ENCODE measurements around the gene PTPDC1.

The PTPDC1 gene

GRCh38 chr9:94080249-94080648 is 4.0 kb upstream of the PTPDC1 start:
- DNase-seq (ENCODE audit: low read depth) = no peak
- H3K4me3 ChIP-seq (ENCODE audit: low read depth, low read length) = no peak overlapping the region
- no peak for TF ChIP-seq CTCF (IDR thresholded peaks at IDR 0.05; ENCODE audit: control insufficient read depth, extremely low read depth, insufficient read depth)

- no peak for DNase-seq (ENCODE audit: low read depth)
- no peak for TF ChIP-seq CTCF (IDR thresholded peaks at IDR 0.05; ENCODE audit: control insufficient read depth, extremely low read depth, insufficient read depth)
- H3K4me3 ChIP-seq (ENCODE audit: low read depth, low read length) = no peak overlapping the region
Measured at GRCh38 chr9:94081435-94081834, 2.8 kb upstream of the PTPDC1 start.

- H3K4me3 ChIP-seq (ENCODE audit: low read depth, low read length) = no peak overlapping the region
- no peak for DNase-seq (ENCODE audit: low read depth)
- no peak for TF ChIP-seq CTCF (IDR thresholded peaks at IDR 0.05; ENCODE audit: control insufficient read depth, extremely low read depth, insufficient read depth)
Measured at GRCh38 chr9:94081864-94082463, 2.3 kb upstream of the PTPDC1 start.

- DNase-seq (ENCODE audit: low read depth) = no peak
- no peak overlapping the region for H3K4me3 ChIP-seq (ENCODE audit: low read depth, low read length)
- TF ChIP-seq CTCF (IDR thresholded peaks at IDR 0.05; ENCODE audit: control insufficient read depth, extremely low read depth, insufficient read depth) = no peak
Measured at GRCh38 chr9:94082553-94082952, 1.7 kb upstream of the PTPDC1 start.

- no peak for TF ChIP-seq CTCF (IDR thresholded peaks at IDR 0.05; ENCODE audit: control insufficient read depth, extremely low read depth, insufficient read depth)
- no peak for DNase-seq (ENCODE audit: low read depth)
- H3K4me3 ChIP-seq (ENCODE audit: low read depth, low read length) = no peak overlapping the region
Measured at GRCh38 chr9:94082956-94083355, 1.3 kb upstream of the PTPDC1 start.

GRCh38 chr9:94083384-94083783 is 880 bp upstream of the PTPDC1 start:
- TF ChIP-seq CTCF (IDR thresholded peaks at IDR 0.05; ENCODE audit: control insufficient read depth, extremely low read depth, insufficient read depth) = no peak
- no peak for DNase-seq (ENCODE audit: low read depth)
- no peak overlapping the region for H3K4me3 ChIP-seq (ENCODE audit: low read depth, low read length)

- no peak overlapping the region for H3K4me3 ChIP-seq (ENCODE audit: low read depth, low read length)
- no peak for DNase-seq (ENCODE audit: low read depth)
Measured at GRCh38 chr9:94085062-94085639, 887 bp downstream of the PTPDC1 start.

More at GRCh38 chr9:94085062-94085639, 887 bp downstream of the PTPDC1 start:
- TF ChIP-seq CTCF (IDR thresholded peaks at IDR 0.05; ENCODE audit: control insufficient read depth, extremely low read depth, insufficient read depth) = no peak
